Posterior vena cava (tissue), 2 donors: ENCODE results near the gene CENPU. TPM values are rescaled to one million over a fixed set of nuclear protein-coding genes. Genes with fewer than 3 reads are reported as not detected.
A peak's percentile ranks its signal among the peaks of the same experiment; 100 is the strongest.

Experiments used
- DNase-seq: peaks from one replicate; pipeline ENCODE4 v3.0.0-alpha.2; 2020; ENCODE audit warnings: low spot score
- intact Hi-C, 2 donors: fragments of 100-400 bp; cut with DNase I; formaldehyde crosslinking; loops; one replicate each; pipeline versions ENCODE4 v1.14.1 to v1.14.2; 2022 to 2023
- total RNA-seq, 2 donors: library from RNA; stranded (reverse); fragmentation: NEBNext Ultra II Directional; extraction: Animal tissue kit (Norgen Biotek cat#: 25700); gene quantifications; one replicate each; pipeline ENCODE4 v1.2.1, GENCODE V29; 2021
- donor health status: DM: yes; HTN: yes; CAD: no.
- donor health status: DM: yes; HTN: yes; CAD: no.

Gene CENPU
- total RNA-seq, 2 donors from 2014 or later, result 0.83 to 1.4 TPM

DNA sequence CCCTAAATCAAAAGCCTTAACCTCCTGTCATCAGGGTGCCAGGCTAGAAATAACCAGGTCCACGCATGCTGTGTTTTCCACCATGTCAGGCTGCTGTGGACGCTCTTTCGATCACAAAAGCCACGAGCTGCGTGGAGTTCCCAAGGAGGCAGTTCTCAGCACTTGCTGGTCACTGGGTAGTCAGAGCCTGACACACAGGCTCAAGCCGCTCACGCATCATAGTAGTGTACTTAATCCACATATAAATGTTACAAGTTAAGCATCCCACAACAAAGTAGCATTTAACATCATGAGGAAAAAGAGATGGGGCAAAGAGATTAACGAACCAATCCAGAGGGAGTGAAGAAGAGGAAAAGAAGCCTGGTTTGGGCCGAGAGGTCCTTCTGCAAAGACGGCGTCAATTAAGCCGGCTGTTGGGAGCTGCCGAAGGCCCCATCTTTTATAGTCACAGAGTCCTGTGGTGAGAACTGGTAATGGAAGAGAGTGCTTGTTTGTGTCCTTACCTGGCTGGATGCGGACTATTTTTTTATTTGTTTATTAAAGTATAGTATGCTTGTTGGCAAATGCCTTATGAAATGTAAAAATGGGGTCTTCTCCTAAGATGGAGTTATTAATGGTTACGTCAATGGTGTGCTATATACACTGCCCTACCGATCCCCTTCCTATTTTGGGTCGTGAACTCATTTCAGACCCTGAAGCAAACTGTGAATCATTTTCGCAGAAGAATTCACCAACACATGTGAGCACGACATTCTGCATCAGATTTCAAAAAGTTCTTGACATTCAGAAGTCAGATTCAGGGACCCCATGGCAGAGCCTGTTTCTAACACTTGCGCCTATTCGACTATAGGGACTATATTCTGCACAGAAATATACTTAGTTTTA, 83.7 kb downstream of the CENPU start:
- DNase-seq, result no peak
- intact Hi-C loops, result loop anchor here in 1 of 2 donors (10.0 kb wide), 1 partner anchor 175 kb away; the partner anchor contains the start of gene ACSL1

DNA sequence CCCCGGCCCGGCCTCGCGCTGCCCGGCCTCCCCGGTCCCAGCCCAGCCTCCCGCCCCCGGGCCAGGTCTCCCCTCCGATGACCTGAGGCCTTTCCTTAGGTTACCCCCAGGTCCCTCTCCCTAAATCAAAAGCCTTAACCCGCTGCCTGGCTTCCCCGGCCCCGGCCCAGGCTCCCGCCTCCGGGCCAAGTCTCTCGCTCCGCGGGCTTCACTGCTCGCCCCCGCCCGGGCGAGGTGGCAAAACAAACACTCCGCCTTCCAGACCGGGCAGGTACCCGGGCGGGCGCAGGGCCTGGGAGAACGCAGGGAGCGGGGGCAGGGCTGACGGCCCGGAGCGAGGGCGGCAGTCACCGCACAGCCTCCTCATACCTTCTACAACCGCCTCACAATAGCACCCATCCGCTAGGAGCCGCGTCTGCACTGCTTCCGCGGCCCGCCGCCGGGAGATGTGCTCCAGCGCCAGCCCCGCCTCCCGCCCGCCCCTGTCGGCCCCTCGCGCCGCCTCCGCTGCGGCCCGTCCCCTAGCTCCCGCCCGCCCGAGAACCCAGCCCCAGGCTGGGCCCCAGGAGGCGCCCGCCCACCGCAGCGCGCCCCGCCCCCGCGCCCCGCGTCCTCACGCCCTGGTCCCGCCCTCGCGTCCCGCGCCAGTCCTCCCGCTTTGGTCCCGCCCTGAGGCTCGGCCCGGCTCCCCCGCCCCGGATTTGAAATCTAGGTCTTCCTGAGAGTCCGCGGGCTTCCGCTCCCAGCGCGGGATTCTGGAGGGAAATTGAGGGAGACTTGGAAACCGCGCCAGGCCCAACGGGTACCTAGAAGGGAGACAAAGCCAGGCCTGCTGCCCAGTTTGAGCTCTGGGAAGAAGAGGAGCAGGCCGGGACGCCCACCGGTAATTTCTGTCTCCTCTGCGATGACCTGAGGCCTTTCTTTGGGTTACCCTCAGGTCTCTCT, 84.6 kb downstream of the CENPU start, which contains the start of the genes CASP3 and PRIMPOL:
Gene CASP3, minus strand, starts transcription at position 422 of the 945 bp plus-strand sequence. CDS start 10,994 bp downstream, outside the sequence.
Gene PRIMPOL, plus strand, starts transcription at position 713 of the 945 bp plus-strand sequence. CDS start 7,403 bp downstream, outside the sequence.
- DNase-seq, result peak; percentile 99
- intact Hi-C loops, result loop anchor here in 1 of 2 donors (10.0 kb wide), 1 partner anchor 176 kb away; the partner anchor contains the start of gene ACSL1

DNA sequence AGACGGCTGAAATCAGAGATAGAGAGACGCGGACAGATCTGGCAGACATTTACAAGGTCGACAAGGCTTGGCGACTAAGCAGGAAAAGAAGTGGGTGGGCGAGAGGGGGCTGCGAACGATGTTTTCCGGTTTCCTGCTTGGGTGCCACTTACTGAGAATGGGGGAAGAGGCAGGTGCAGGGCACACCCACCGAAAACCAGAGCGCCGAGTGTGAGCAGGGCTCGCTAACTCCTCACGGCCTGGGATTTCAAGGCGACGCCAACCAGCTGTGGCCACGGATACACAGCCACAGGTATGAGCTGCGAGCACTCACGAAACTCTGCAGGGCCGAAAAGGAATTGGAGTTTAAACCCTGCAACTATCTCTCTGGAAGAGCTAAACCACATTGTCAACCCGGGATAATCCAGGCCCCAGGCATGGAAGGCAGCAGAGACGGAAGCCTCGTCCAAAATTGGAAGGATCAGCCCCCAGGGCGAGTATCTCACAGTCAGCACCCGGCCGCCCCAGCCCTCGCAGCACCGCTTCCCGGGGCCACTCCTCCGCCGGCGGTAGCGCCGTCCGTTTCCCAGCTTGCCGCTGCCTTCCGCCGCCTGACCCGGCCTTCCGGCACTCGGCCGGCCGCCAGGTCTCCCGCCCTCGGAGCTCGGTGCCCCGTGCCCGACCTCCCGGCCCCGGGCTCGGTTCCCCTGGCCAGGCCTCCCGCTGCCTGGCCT, 85.4 kb downstream of the CENPU start:
- intact Hi-C loops, result loop anchor here in 1 of 2 donors (10.0 kb wide), 1 partner anchor 176 kb away; the partner anchor contains the start of gene ACSL1
- peak; percentile 92 for DNase-seq

DNA sequence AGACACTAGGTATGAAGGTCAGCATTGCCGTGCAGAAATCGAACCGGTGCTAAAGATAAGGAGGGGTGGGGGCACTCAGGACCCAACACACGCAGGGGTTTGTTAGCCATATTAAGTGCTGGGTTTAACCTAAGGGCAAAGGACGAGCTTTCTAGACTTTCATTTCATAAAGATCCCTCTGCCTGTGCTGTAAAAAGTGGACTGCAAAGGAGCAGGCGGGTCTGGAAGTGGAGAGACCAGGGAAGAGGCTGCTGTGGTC, 85.9 kb downstream of the CENPU start:
- no peak for DNase-seq

DNA sequence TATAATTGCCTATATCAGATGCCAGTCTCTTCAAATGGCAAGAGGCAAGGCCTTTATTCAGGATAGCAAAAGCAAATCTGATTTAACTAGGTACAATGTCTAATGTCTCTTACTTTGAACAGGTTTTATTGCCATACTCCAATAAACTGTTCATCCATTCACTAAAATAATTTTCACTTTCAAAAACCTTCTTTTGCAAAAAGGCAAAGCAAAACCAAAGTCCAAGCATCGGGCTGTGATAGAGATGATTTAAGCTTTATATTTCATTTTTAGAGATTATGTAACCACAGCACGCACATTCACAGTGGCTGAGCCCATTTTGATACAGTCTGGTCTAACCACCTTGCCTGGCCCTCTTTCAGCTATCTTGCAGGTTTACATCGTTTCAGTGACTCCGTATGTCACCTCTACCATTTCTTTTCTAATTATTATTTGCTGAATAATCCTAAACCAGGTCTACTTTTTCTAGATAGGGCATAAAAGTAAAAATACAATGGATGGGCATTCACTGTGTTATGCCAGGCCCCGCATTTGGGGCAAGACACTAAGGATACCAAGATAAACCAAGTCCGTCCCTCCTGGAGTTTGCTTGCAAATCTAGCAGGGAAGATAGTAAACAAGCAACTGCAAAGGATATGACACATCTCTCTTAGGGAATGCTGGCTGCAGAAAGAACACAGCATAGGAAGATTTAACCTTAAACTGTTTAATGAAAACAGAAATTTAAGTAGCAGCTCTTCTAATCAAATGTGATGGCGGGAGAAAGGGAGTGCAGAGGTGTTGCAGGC, 86.4 kb downstream of the CENPU start:
- DNase-seq, result no peak
- intact Hi-C loops, result loop anchor here in 1 of 2 donors (10.0 kb wide), 1 partner anchor 177 kb away; the partner anchor contains the start of gene ACSL1

More for the DNA sequence above, 85.9 kb downstream of the CENPU start:
- intact Hi-C loops, result loop anchor here in 1 of 2 donors (10.0 kb wide), 1 partner anchor 177 kb away; the partner anchor contains the start of gene ACSL1

DNA sequence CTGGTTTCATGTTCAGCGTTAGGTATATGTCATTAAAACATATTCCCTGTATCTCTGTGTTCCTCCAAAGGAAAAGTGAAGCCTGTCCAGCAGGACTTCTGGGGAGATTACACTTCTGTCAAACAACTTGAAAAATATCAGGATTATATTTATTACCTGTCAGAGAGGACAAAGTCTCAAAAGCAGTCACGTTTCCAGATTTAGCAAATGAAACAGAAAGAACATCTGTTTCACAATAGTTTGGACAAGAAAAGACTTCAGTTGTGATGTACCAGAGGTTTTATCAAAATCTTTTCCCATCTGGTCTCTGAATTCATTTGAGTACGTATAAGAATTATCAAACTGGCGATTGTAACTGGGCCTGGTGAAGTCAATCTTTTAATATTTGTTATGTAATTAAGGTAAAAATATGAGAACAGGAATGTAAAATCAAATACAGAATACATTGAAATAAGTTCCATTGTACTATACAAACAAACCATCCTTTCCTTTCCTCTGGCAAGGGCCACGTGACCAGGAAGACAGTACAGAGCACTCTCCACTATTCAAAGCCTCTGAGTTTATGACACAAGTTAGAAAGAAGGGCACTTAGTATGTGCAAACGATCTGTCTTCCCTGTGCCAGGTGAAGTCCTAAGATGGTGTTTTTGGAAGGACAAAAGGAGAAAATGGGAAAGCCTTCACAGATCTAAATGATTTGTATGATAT, 87.8 kb downstream of the CENPU start:
- intact Hi-C loops, result loop anchor here in 1 of 2 donors (10.0 kb wide), 1 partner anchor 179 kb away; the partner anchor contains the start of gene ACSL1
- DNase-seq, result no peak

DNA sequence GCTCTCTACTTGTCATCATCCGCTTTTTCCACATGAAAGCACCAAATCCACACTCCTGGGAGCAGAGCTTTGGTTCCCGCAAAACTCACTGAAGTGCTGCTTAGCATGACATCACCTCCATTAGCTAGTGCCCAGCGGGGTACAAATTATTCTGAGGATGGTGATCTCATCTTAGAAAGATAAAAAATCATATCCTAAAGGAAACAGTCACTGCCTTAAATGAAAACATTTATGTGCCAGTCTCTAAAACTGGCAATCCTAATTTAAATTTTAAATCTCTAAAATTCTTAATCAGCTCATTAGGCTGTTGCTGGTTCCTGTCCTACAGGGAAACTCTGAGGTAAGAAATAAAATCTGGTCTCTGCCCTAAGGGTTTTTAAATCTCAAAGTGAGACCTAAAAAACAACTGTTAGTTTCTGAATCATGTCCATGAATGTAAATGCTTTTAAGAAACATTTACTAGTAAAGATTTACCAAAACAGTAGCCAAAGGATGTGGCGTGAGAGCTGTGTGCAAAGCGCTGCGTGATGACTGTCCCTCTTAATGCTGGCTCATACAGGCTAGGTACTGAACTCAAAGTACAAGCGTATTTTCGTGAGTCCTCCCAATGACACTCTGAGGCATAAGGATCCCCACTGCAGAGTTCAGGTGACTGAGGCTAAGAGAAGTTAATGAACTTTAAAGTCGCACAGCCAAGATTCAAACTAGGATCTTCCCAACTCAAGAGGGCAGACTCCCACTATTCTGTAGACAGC, 89.2 kb downstream of the CENPU start:
- intact Hi-C loops, result loop anchor here in 1 of 2 donors (10.0 kb wide), 1 partner anchor 180 kb away; the partner anchor contains the start of gene ACSL1
- DNase-seq, result no peak

Other genes with a start within 250 kb of the CENPU start
- 10 to 100 TPM; 16.8 to 17.1 TPM for gene CASP3, start 84.6 kb downstream of the CENPU start, total RNA-seq
- 10 to 100 TPM; 18.1 to 18.8 TPM for gene PRIMPOL, start 84.4 kb downstream of the CENPU start, total RNA-seq
- 10 to 100 TPM; 92.4 to 95.4 TPM for gene ACSL1, start 91.9 kb upstream of the CENPU start, total RNA-seq